SK-N-SH (cell line): ENCODE results near the gene MBOAT2. TPM values are rescaled to one million over a fixed set of nuclear protein-coding genes. Genes with fewer than 3 reads are reported as not detected.

ENCODE experiments used
- CTCF ChIA-PET: fragments of 300-600, 350-600 bp; formaldehyde crosslinking; extraction: SDS; loops from one replicate; lab custom pipeline; 2021; lab: Yijun Ruan, JAX
- POLR2A ChIA-PET: fragments of 350-600 bp; sonication (Branson Sonifier 250); formaldehyde crosslinking; extraction: SDS; loops from one replicate; lab custom pipeline; 2020; ENCODE audit warnings: antibody characterized with exemption, inconsistent platforms; lab: Yijun Ruan, JAX
- DNase-seq: peaks from one replicate; pipeline ENCODE4 v3.0.0; 2012
- H2AFZ ChIP-seq: fragments of 200-600 bp; sonication (generic); 2 replicates; pipeline ENCODE4 v1.8.1; 2016; ENCODE audit warnings: antibody characterized with exemption, mild to moderate bottlenecking, low read depth
- H3F3A ChIP-seq: fragments of 200-600 bp; sonication (generic); replicated peaks from 2 replicates; pipeline ENCODE3; 2016; ENCODE audit warnings: antibody characterized with exemption, mild to moderate bottlenecking; ENCODE audit not compliant: insufficient read depth
- H3K27ac ChIP-seq, 2 experiments: fragments of 200-500 bp in 1 of 2; fragments of 200-600 bp in 1 of 2; sonication (Bioruptor generic) in 1 of 2; sonication (generic), shearing (Covaris generic) in 1 of 2; 2 replicates each; pipeline versions ENCODE4 v1.5.1 to v1.6.1; 2014 to 2016; ENCODE audit warnings: low read depth in 2 of 2, inconsistent platforms in 1 of 2, low read length in 1 of 2, mild to moderate bottlenecking in 1 of 2, mixed read lengths in 1 of 2
- H3K27me3 ChIP-seq: fragments of 200-600 bp; sonication (generic), shearing (Covaris generic); 2 replicates; pipeline ENCODE4 v1.6.1; 2016; ENCODE audit warnings: mixed run types; ENCODE audit not compliant: insufficient read depth
- H3K36me3 ChIP-seq, 2 experiments: fragments of 200-500 bp in 1 of 2; fragments of 200-600 bp in 1 of 2; sonication (Bioruptor generic) in 1 of 2; sonication (generic) in 1 of 2; replicated peaks in 1 of 2; 2 replicates each; pipeline versions ENCODE3 to v1.5.1; 2014 to 2016; ENCODE audit warnings: low read length in 1 of 2, mild to moderate bottlenecking in 1 of 2; ENCODE audit not compliant: insufficient read depth in 2 of 2, control insufficient read depth in 1 of 2
- H3K4me1 ChIP-seq, 2 experiments: fragments of 200-500 bp in 1 of 2; fragments of 200-600 bp in 1 of 2; sonication (Bioruptor generic) in 1 of 2; sonication (generic), shearing (Covaris generic) in 1 of 2; 2 replicates each; pipeline versions ENCODE4 v1.5.1 to v1.6.1; 2014 to 2016; ENCODE audit warnings: low read depth in 1 of 2, low read length in 1 of 2, mixed run types in 1 of 2; ENCODE audit not compliant: insufficient read depth in 2 of 2, control insufficient read depth in 1 of 2
- H3K4me2 ChIP-seq: fragments of 200-600 bp; sonication (generic), shearing (Covaris generic); 2 replicates; pipeline ENCODE4 v1.6.1; 2017; ENCODE audit warnings: mixed run types
- H3K4me3 ChIP-seq, 2 experiments: fragments of 200-500 bp in 1 of 2; fragments of 200-600 bp in 1 of 2; sonication (Bioruptor generic) in 1 of 2; sonication (generic), shearing (Covaris generic) in 1 of 2; 2 replicates each; pipeline versions ENCODE4 v1.5.1 to v1.8.1; 2014 to 2016; ENCODE audit warnings: low read depth in 2 of 2, inconsistent platforms in 1 of 2, low read length in 1 of 2, mild to moderate bottlenecking in 1 of 2, mixed read lengths in 1 of 2, moderate library complexity in 1 of 2
- H3K79me2 ChIP-seq: fragments of 200-600 bp; sonication (generic); 2 replicates; pipeline ENCODE4 v1.8.1; 2017; ENCODE audit warnings: mild to moderate bottlenecking; ENCODE audit not compliant: insufficient read depth
- H3K9ac ChIP-seq: fragments of 200-600 bp; sonication (generic); 2 replicates; pipeline ENCODE4 v1.6.1; 2017; ENCODE audit warnings: mixed run types
- H3K9me2 ChIP-seq: fragments of 200-600 bp; sonication (generic); 2 replicates; pipeline ENCODE4 v1.6.1; 2017; ENCODE audit warnings: mixed run types
- H3K9me3 ChIP-seq: fragments of 200-600 bp; sonication (generic); 2 replicates; pipeline ENCODE4 v1.6.1; 2017; ENCODE audit warnings: mixed run types, mild to moderate bottlenecking, moderate library complexity
- H4K20me1 ChIP-seq: fragments of 200-600 bp; sonication (generic); 2 replicates; pipeline ENCODE4 v1.6.1; 2017; ENCODE audit warnings: mild to moderate bottlenecking, mixed run types; ENCODE audit not compliant: insufficient read depth
- CHD2 ChIP-seq: fragments of 150-350 bp; IDR thresholded peaks from 2 replicates; pipeline ENCODE4 v1.6.1; 2018; ENCODE audit warnings: low read length; ENCODE audit not compliant: partially characterized antibody
- CTCF ChIP-seq: fragments of 200-600 bp; sonication (generic); IDR thresholded peaks from 2 replicates; pipeline ENCODE4 v1.6.1; 2017; ENCODE audit warnings: antibody characterized with exemption, mild to moderate bottlenecking, moderate library complexity
- ELF1 ChIP-seq: IDR thresholded peaks from 2 replicates; pipeline ENCODE4 v1.4.0; 2012
- JUND ChIP-seq: IDR thresholded peaks from 2 replicates; pipeline ENCODE4 v1.4.0; 2012
- MEF2A ChIP-seq: IDR thresholded peaks from 2 replicates; pipeline ENCODE4 v1.4.0; 2012; ENCODE audit warnings: low read depth, borderline replicate concordance
- NFIC ChIP-seq: IDR thresholded peaks from 2 replicates; pipeline ENCODE4 v1.4.0; 2012; ENCODE audit warnings: borderline replicate concordance
- RCOR1 ChIP-seq: fragments of 150-350 bp; IDR thresholded peaks from 2 replicates; pipeline ENCODE4 v1.6.1; 2017; ENCODE audit warnings: antibody characterized with exemption, low read length
- RFX5 ChIP-seq: IDR thresholded peaks from 2 replicates; pipeline ENCODE4 v1.6.1; 2012; ENCODE audit warnings: mild to moderate bottlenecking, improper control_type of control experiment, low read length
- SIN3A ChIP-seq: IDR thresholded peaks from 2 replicates; pipeline ENCODE4 v1.6.1; 2012; ENCODE audit warnings: low read depth, mild to moderate bottlenecking, low read length, moderate library complexity, borderline replicate concordance
- SMC3 ChIP-seq: IDR thresholded peaks from 2 replicates; pipeline ENCODE4 v1.6.1; 2012; ENCODE audit warnings: low read depth, low read length, improper control_type of control experiment
- TAF1 ChIP-seq: IDR thresholded peaks from 2 replicates; pipeline ENCODE4 v1.6.1; 2012; ENCODE audit warnings: low read depth, mild to moderate bottlenecking, low read length, moderate library complexity, borderline replicate concordance
- TCF12 ChIP-seq: IDR thresholded peaks from 2 replicates; pipeline ENCODE4 v1.4.0; 2012
- YY1 ChIP-seq: IDR thresholded peaks from 2 replicates; pipeline ENCODE4 v1.4.0; 2012; ENCODE audit warnings: low read depth, mild to moderate bottlenecking
- ZBTB33 ChIP-seq: IDR thresholded peaks from 2 replicates; pipeline ENCODE4 v1.4.0; 2012; ENCODE audit warnings: low read depth, borderline replicate concordance
- WGBS: methylation state at CpG from one replicate; pipeline ENCODE4 v1.1.6; 2017; ENCODE audit warnings: low lambda C conversion rate; 5-methylcytosine and 5-hydroxymethylcytosine counted together
- polyA plus RNA-seq, 3 experiments: library from polyadenylated mRNA; depleted of rRNA; stranded (reverse); fragments of >200 nt; gene quantifications; 2 replicates each; pipeline ENCODE4 v1.2.3, GENCODE V29; 2012
- TF ChIP-seq, protein P1 (sequence below): IDR thresholded peaks from 2 replicates; pipeline ENCODE4 v1.4.0; 2012; ENCODE audit warnings: low read depth, borderline replicate concordance
- TF ChIP-seq, protein P2 (sequence below): IDR thresholded peaks from 2 replicates; pipeline ENCODE4 v1.6.1; 2012; ENCODE audit warnings: mild to moderate bottlenecking, low read depth, low read length, moderate library complexity
- TF ChIP-seq, protein P3 (sequence below): fragments of 150-350 bp; IDR thresholded peaks from 2 replicates; pipeline ENCODE4 v1.6.1; 2016; ENCODE audit warnings: mild to moderate bottlenecking, low read depth, low read length

Gene MBOAT2
- polyA plus RNA-seq, 1 of the 3 experiments (the other 2 are of a cell fraction) = 33.9 TPM

DNA sequence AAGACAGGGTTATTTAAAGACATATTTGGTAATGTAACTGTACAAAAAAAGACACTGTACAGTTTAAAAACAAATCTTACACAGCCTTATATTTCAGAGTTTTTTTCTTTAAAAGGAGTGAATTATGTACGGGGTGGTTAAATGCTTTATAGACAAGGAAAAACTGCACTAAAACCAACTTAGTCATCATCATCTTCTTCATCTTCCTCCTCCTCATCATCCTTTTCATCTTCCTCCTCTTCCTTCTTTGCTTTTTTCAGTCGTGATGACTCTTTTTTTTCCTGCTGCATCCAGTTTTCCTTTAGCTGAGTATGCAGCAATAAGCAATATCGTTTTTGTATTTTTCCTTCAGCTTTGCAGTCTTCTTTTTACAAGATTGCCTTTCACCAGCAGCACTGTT lies 14.6 kb upstream of the MBOAT2 start (continued):
- TF ChIP-seq, protein P1, sequence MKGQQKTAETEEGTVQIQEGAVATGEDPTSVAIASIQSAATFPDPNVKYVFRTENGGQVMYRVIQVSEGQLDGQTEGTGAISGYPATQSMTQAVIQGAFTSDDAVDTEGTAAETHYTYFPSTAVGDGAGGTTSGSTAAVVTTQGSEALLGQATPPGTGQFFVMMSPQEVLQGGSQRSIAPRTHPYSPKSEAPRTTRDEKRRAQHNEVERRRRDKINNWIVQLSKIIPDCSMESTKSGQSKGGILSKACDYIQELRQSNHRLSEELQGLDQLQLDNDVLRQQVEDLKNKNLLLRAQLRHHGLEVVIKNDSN = no peak
- no peak for TF ChIP-seq CHD2
- TF ChIP-seq YY1 = no peak
- TF ChIP-seq, protein P2, sequence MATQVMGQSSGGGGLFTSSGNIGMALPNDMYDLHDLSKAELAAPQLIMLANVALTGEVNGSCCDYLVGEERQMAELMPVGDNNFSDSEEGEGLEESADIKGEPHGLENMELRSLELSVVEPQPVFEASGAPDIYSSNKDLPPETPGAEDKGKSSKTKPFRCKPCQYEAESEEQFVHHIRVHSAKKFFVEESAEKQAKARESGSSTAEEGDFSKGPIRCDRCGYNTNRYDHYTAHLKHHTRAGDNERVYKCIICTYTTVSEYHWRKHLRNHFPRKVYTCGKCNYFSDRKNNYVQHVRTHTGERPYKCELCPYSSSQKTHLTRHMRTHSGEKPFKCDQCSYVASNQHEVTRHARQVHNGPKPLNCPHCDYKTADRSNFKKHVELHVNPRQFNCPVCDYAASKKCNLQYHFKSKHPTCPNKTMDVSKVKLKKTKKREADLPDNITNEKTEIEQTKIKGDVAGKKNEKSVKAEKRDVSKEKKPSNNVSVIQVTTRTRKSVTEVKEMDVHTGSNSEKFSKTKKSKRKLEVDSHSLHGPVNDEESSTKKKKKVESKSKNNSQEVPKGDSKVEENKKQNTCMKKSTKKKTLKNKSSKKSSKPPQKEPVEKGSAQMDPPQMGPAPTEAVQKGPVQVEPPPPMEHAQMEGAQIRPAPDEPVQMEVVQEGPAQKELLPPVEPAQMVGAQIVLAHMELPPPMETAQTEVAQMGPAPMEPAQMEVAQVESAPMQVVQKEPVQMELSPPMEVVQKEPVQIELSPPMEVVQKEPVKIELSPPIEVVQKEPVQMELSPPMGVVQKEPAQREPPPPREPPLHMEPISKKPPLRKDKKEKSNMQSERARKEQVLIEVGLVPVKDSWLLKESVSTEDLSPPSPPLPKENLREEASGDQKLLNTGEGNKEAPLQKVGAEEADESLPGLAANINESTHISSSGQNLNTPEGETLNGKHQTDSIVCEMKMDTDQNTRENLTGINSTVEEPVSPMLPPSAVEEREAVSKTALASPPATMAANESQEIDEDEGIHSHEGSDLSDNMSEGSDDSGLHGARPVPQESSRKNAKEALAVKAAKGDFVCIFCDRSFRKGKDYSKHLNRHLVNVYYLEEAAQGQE = no peak
- no peak for TF ChIP-seq TAF1
- TF ChIP-seq ELF1 = no peak
- no peak for TF ChIP-seq TCF12
- TF ChIP-seq, all 33 proteins: peak for 0

DNA sequence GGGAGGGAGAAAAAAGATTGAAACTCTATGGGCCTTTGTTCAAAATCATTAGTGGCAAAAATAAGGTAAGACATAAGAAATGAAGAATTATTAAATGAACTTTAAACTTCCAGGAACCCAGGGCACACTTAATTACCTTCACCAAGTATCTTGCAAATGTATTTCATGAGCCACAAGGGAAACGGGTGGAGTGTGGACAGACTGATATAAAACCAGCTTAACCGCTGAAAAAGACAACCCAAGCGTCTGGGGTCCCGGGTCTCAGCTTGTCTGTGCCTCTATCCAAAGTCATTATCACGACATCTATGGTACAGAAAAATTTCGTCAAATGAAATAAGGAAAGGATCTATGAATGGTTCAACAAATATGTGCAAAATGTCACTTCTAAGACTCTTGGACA lies 13.9 kb upstream of the MBOAT2 start:
- H3K9me3 ChIP-seq = 0 out of 2 replicates have a peak, but pooled peaks cover 9% of the 10 kb centered on the region
- WGBS = 89% methylated on average over 6 of the region's 6 CpGs
- no peak overlapping the region for H3K9ac ChIP-seq
- H3K36me3 ChIP-seq = no peaks in the 10 kb centered on the region
- no peak overlapping the region for H3K4me2 ChIP-seq
- no peaks in the 10 kb centered on the region for H4K20me1 ChIP-seq
- no peak for DNase-seq
- H3K4me3 ChIP-seq = no peak overlapping the region
- H3K4me1 ChIP-seq = no peaks in the 10 kb centered on the region
- no peaks in the 10 kb centered on the region for H3K79me2 ChIP-seq
- no peak overlapping the region for H2AFZ ChIP-seq
- TF ChIP-seq SMC3 (no peak), NFIC (no peak), CTCF (no peak), YY1 (no peak), RCOR1 (no peak), JUND (no peak), RFX5 (no peak), CHD2 (no peak), MEF2A (no peak), ZBTB33 (no peak), SIN3A (no peak)
- TF ChIP-seq, protein P3, sequence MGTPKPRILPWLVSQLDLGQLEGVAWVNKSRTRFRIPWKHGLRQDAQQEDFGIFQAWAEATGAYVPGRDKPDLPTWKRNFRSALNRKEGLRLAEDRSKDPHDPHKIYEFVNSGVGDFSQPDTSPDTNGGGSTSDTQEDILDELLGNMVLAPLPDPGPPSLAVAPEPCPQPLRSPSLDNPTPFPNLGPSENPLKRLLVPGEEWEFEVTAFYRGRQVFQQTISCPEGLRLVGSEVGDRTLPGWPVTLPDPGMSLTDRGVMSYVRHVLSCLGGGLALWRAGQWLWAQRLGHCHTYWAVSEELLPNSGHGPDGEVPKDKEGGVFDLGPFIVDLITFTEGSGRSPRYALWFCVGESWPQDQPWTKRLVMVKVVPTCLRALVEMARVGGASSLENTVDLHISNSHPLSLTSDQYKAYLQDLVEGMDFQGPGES = no peak
- TF ChIP-seq, protein P1 = no peak
- TF ChIP-seq, all 33 proteins: peak for 0
- Histone ChIP-seq H3K27ac (no peak overlapping the region), H3K9me2 (no peaks in the 10 kb centered on the region), H3F3A (no peaks in the 10 kb centered on the region), H3K27me3 (no peaks in the 10 kb centered on the region)
- POLR2A ChIA-PET = no interaction called here
- CTCF ChIA-PET = interaction anchor here (0.7 to 0.8 kb wide), 2 partner anchors 122 to 1754 kb away, joined by 3 read pairs; no protein-coding TSS in a partner anchor
